ENCODE data around the gene ABCE1. TPM values are rescaled to one million over a fixed set of nuclear protein-coding genes. Genes with fewer than 3 reads are reported as not detected.

Gene ABCE1
- total RNA-seq, 1 experiment from 2014 or later: 73.7 TPM

GRCh38 chr4:145076469-145076855 is 21.6 kb upstream of the ABCE1 start:
- ATAC-seq (no peak), DNase-seq (ENCODE audit: low read depth, low spot score) (no peak)
- Histone ChIP-seq H3K4me3 (ENCODE audit: low read depth in 2 of 2, low read length in 2 of 2) (no peak overlapping the region), H3K9me3 (ENCODE audit: control insufficient read depth, insufficient read depth, low read depth, low read length) (no peaks in the 10 kb centered on the region), H3K4me1 (ENCODE audit: control insufficient read depth, insufficient read depth, low read length) (no peaks in the 10 kb centered on the region), H3K27ac (ENCODE audit: low read length) (no peak overlapping the region), H3K36me3 (ENCODE audit: control insufficient read depth, insufficient read depth, low read length) (no peaks in the 10 kb centered on the region), H3K27me3 (ENCODE audit: control insufficient read depth, insufficient read depth, low read length) (no peaks in the 10 kb centered on the region)
- ChIA-PET POLR2A (no interaction called here), CTCF (no interaction called here)
- in situ Hi-C loops (cut with HindIII; ENCODE audit: low pct_unique_long_range_greater_than_20kb, low sequenced_read_pairs) (no loop called here), intact Hi-C loops (cut with micrococcal nuclease; ENCODE audit: unreplicated experiment) (no loop called here)
- TF ChIP-seq REST (IDR thresholded peaks at IDR 0.05; ENCODE audit: insufficient read depth in 1 of 2, low read depth in 2 of 2, low read length in 1 of 2) (no peak), CTCF (IDR thresholded peaks at IDR 0.05) (no peak), SIN3A (IDR thresholded peaks at IDR 0.05; ENCODE audit: borderline replicate concordance, insufficient read depth, low read depth, low read length) (no peak), POLR2AphosphoS5 (IDR thresholded peaks at IDR 0.05; ENCODE audit: low read depth, low read length) (no peak), TCF7L2 (IDR thresholded peaks at IDR 0.05; ENCODE audit: low read depth, low read length) (no peak)
- BruUV-seq (replicated peaks): no TSS peak

GRCh38 chr4:145081756-145082155 is 16.4 kb upstream of the ABCE1 start:
- no peaks in the 10 kb centered on the region for H3K9me3 ChIP-seq (ENCODE audit: control insufficient read depth, insufficient read depth, low read depth, low read length)
- no TSS peak for BruUV-seq (replicated peaks)
- TF ChIP-seq POLR2AphosphoS5 (IDR thresholded peaks at IDR 0.05; ENCODE audit: low read depth, low read length) (no peak), REST (IDR thresholded peaks at IDR 0.05; ENCODE audit: insufficient read depth in 1 of 2, low read depth in 2 of 2, low read length in 1 of 2) (no peak), SIN3A (IDR thresholded peaks at IDR 0.05; ENCODE audit: borderline replicate concordance, insufficient read depth, low read depth, low read length) (no peak), CTCF (IDR thresholded peaks at IDR 0.05) (no peak), TCF7L2 (IDR thresholded peaks at IDR 0.05; ENCODE audit: low read depth, low read length) (no peak)
- H3K4me1 ChIP-seq (ENCODE audit: control insufficient read depth, insufficient read depth, low read length): no peaks in the 10 kb centered on the region
- H3K27ac ChIP-seq (ENCODE audit: low read length): no peak overlapping the region
- ChIA-PET CTCF (no interaction called here), POLR2A (no interaction called here)
- intact Hi-C loops (cut with micrococcal nuclease; ENCODE audit: unreplicated experiment) (no loop called here), in situ Hi-C loops (cut with HindIII; ENCODE audit: low pct_unique_long_range_greater_than_20kb, low sequenced_read_pairs) (no loop called here)
- no peaks in the 10 kb centered on the region; the same call in 1 of the 2 replicates for H3K36me3 ChIP-seq (ENCODE audit: control insufficient read depth, insufficient read depth, low read length)
- no peaks in the 10 kb centered on the region for H3K27me3 ChIP-seq (ENCODE audit: control insufficient read depth, insufficient read depth, low read length)
- ATAC-seq: no peak
- no peak for DNase-seq (ENCODE audit: low read depth, low spot score)
- no peak overlapping the region for H3K4me3 ChIP-seq (ENCODE audit: low read depth in 2 of 2, low read length in 2 of 2)

Measured in Panc1 (cell line).